HG02885 (cell line): ENCODE results near the gene DIP2B.

ENCODE experiments used
- ATAC-seq: cut with Tn5 transposase; IDR thresholded peaks from one replicate; pipeline ENCODE4 v1.9.1; 2021; ENCODE audit warnings: mild to moderate bottlenecking; ENCODE audit not compliant: unreplicated experiment, poor library complexity

The DIP2B gene

GRCh38 chr12:50786498-50787231, 281.9 kb downstream of the DIP2B start:
- no peak for ATAC-seq

- ATAC-seq, result no peak
These were observed 282.8 kb downstream of the DIP2B start for GRCh38 chr12:50787618-50788017.

GRCh38 chr12:50788561-50788960, 283.8 kb downstream of the DIP2B start:
- ATAC-seq, result no peak

DNA sequence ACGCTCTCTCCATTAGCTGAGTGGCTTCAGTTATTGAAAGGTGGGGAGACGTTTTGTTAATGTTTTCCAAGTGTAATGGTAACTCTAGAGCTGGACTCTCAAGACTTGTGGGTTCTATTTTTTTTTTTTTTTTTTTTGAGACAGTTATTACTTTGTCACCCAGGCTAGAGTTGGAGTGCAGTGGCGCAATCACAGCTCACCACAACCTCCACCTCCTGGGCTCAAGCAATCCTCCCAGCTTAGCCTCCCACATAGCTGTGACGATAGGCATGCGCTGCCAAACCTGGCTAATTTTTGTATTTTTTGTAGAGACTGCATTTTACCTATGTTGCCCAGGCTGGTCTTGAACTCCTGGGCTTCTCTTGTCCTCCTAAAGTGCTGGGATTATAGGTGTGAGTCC, 285.3 kb downstream of the DIP2B start:
- ATAC-seq, result no peak
